HEK293T (cell line): ENCODE data around the gene WDR62.

Experiments used
- CTCF ChIA-PET: fragments of 350-600 bp; formaldehyde crosslinking; extraction: SDS; loops from one replicate; lab custom pipeline; 2021; ENCODE audit warnings: antibody characterized with exemption, inconsistent platforms; lab: Yijun Ruan, JAX
- POLR2A ChIA-PET: fragments of 350-600 bp; formaldehyde crosslinking; extraction: SDS; loops from one replicate; lab custom pipeline; 2020; ENCODE audit warnings: antibody characterized with exemption, inconsistent platforms; lab: Yijun Ruan, JAX
- DNase-seq: peaks from one replicate; pipeline ENCODE4 v3.0.0; 2012; ENCODE audit warnings: mixed read lengths; ENCODE audit errors: extremely low spot score
- ARNT ChIP-seq: fragments of 450-650 bp; IDR thresholded peaks from 2 replicates; pipeline ENCODE4 v1.6.1; 2017; ENCODE audit warnings: mild to moderate bottlenecking
- BHLHE40 ChIP-seq: fragments of 450-650 bp; IDR thresholded peaks from 2 replicates; pipeline ENCODE4 v1.6.1; 2016; ENCODE audit warnings: mild to moderate bottlenecking, moderate library complexity, borderline replicate concordance
- CTBP1 ChIP-seq: fragments of 450-650 bp; IDR thresholded peaks from 2 replicates; pipeline ENCODE4 v1.6.1; 2016; ENCODE audit warnings: borderline replicate concordance
- ELF4 ChIP-seq: fragments of 450-650 bp; IDR thresholded peaks from 2 replicates; pipeline ENCODE4 v1.6.1; 2017; ENCODE audit warnings: antibody characterized with exemption
- FOXA1 ChIP-seq: fragments of 450-650 bp; IDR thresholded peaks from 2 replicates; pipeline ENCODE4 v1.6.1; 2016; ENCODE audit warnings: mild to moderate bottlenecking
- FOXK2 ChIP-seq: fragments of 450-650 bp; IDR thresholded peaks from 2 replicates; pipeline ENCODE4 v1.6.1; 2016; ENCODE audit warnings: mild to moderate bottlenecking
- FOXM1 ChIP-seq: fragments of 450-650 bp; IDR thresholded peaks from 2 replicates; pipeline ENCODE4 v1.6.1; 2017; ENCODE audit warnings: mild to moderate bottlenecking, borderline replicate concordance
- HDGF ChIP-seq: fragments of 450-650 bp; IDR thresholded peaks from 2 replicates; pipeline ENCODE4 v1.6.1; 2017; ENCODE audit warnings: antibody characterized with exemption, borderline replicate concordance
- L3MBTL2 ChIP-seq: fragments of 450-650 bp; conservative IDR thresholded peaks from 2 replicates; pipeline ENCODE4 v1.6.1; 2016; ENCODE audit warnings: mild to moderate bottlenecking
- LEF1 ChIP-seq: fragments of 450-650 bp; IDR thresholded peaks from 2 replicates; pipeline ENCODE4 v1.6.1; 2017; ENCODE audit warnings: mild to moderate bottlenecking, borderline replicate concordance
- NFRKB ChIP-seq: fragments of 450-650 bp; IDR thresholded peaks from 2 replicates; pipeline ENCODE4 v1.6.1; 2016; ENCODE audit warnings: mild to moderate bottlenecking, moderate library complexity
- PKNOX1 ChIP-seq: fragments of 450-650 bp; IDR thresholded peaks from 2 replicates; pipeline ENCODE4 v1.6.1; 2016
- SP1 ChIP-seq: fragments of 450-650 bp; IDR thresholded peaks from 2 replicates; pipeline ENCODE4 v1.6.1; 2017
- SUZ12 ChIP-seq: fragments of 450-650 bp; IDR thresholded peaks from 2 replicates; pipeline ENCODE4 v1.6.1; 2016; ENCODE audit warnings: mild to moderate bottlenecking
- TARDBP ChIP-seq: fragments of 450-650 bp; IDR thresholded peaks from 2 replicates; pipeline ENCODE4 v1.6.1; 2016
- ZNF384 ChIP-seq: fragments of 450-650 bp; IDR thresholded peaks from 2 replicates; pipeline ENCODE4 v1.6.1; 2016

The WDR62 gene

DNA sequence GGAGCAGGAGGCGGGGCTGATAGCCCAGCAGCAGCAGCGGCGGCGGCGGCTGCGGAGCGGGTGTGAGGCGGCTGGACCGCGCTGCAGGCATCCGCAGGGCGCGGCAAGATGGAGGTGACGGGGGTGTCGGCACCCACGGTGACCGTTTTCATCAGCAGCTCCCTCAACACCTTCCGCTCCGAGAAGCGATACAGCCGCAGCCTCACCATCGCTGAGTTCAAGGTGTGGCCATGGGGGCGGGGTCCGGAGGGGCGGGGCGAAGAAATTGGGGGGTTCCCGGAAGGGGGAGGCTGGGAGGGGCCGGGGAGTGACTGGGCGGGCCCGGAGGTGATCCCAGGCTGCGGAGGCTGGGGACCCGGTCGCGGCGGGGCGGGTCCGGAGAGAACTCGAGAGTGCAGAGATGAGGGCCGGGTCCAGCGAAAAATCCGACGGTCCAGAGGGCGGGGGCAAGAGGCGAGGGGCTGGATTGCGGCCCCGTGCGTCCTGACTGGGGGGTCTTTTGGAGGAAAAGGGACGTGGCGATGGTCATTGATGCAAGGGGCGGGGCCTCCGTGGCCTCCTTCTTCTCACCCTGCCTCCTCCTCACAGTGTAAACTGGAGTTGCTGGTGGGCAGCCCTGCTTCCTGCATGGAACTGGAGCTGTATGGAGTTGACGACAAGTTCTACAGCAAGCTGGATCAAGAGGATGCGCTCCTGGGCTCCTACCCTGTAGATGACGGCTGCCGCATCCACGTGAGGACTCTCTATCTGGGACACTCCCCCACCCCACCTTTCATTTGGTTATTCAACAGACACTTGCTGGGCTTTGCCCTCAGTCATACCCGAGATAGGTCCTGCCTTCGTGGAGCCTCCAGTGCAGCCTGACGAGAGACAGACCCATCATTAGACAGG lies 61.0 kb downstream of the WDR62 start, which contains the start of gene TBCB:
Gene TBCB (plus strand): TSS at position 16 of the 891 bp plus-strand sequence. CDS start 93 bp downstream, at position 109.
- ChIA-PET POLR2A (interaction anchor here (0.7 to 2.5 kb wide), 27 partner anchors 9 to 367 kb away, joined by 3 to 39 read pairs (median 4); partner anchors contain the start of genes ALKBH6, CAPNS1, LIN37 and THAP8), CTCF (interaction anchor here (1.0 kb wide), 1 partner anchor 12 kb away, joined by 3 read pairs; no protein-coding TSS in a partner anchor)
- no peak for DNase-seq
- TF ChIP-seq CTBP1 (no peak), NFRKB (no peak), LEF1 (no peak), L3MBTL2 (no peak), ARNT (no peak), ELF4 (no peak)

- ChIA-PET CTCF (interaction anchor here (1.0 kb wide), 1 partner anchor 12 kb away, joined by 3 read pairs; no protein-coding TSS in a partner anchor), POLR2A (interaction anchor here (0.9 to 2.5 kb wide), 2 partner anchors 11 to 98 kb away, joined by 3 to 39 read pairs; partner anchors contain the start of genes ZNF146 and ZNF565)
- TF ChIP-seq HDGF = no peak
- TF ChIP-seq ZNF384 = no peak
- no peak for TF ChIP-seq LEF1
- no peak for DNase-seq
Measured at GRCh38 chr19:36116344-36116637, 61.6 kb downstream of the WDR62 start.

DNA sequence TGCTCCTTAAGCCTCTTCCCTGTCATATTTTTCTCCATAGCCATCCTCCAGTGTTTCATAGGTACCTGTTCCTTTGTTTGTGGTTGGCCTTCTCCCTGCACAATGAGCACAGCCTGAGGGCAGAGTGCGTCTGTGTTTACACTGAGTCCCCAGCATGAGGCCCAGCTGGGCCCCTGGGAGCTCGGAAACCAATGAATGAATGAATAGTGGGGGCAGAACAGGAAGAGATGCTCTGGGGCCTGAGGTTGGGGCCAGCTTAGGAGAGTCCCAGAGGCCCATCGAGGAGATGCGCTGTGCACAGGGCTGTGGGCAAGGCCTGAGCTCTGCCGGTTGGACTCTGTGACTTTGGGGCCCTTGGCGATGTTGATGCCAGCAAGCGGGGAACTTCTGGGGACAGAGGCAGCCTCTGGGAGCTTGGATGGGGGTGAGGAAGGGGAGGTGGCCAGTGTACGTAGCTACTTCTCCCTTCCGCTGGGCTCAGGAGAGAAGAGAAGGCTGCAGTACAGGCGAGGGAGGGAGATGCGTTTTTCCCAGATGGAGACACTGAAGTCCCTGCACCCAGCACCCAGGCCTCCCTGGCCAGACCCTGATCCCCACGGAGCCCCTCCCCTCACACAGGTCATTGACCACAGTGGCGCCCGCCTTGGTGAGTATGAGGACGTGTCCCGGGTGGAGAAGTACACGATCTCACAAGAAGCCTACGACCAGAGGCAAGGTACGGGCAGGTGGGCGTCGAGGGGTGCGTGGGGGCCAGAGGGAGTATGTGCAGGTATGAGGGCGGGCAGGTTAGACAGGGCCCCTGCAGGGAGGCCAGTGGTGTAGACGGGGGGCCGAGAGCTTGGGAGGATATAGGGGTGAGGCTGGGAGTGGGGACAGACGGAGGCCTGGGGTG lies 65.6 kb downstream of the WDR62 start:
- TF ChIP-seq FOXM1 = no peak
- TF ChIP-seq FOXA1 = no peak
- no peak for TF ChIP-seq TARDBP
- CTCF ChIA-PET = no interaction called here
- POLR2A ChIA-PET = interaction anchor here (0.9 kb wide), 1 partner anchor 8 kb away, joined by 3 read pairs; no protein-coding TSS in a partner anchor
- DNase-seq = no peak

DNA sequence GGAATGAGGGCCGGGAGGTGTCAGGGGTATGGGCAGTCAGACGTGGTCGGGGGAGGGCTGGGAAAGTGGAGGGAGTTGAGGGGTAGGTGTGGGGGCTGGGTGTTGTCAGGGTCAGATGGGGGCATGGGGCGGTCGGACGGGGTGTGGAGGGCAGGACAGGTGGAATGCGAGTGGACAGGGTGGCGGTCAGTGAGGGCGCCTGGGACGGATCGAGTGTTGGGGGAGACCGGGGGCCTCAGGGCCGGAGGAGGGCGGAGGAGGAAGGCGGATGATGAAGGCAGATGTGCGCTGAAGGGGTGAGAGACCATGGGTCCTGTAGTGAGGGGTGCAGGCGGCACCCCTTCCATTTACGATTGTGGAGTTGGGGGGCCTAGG lies 66.3 kb downstream of the WDR62 start:
- ChIA-PET POLR2A (no interaction called here), CTCF (no interaction called here)
- no peak for TF ChIP-seq NFRKB
- no peak for TF ChIP-seq SP1
- no peak for TF ChIP-seq ZNF384
- TF ChIP-seq HDGF = no peak
- TF ChIP-seq FOXM1 = no peak
- TF ChIP-seq FOXA1 = no peak
- no peak for TF ChIP-seq CTBP1
- TF ChIP-seq SUZ12 = no peak
- no peak for TF ChIP-seq PKNOX1
- no peak for TF ChIP-seq LEF1
- no peak for TF ChIP-seq L3MBTL2
- no peak for TF ChIP-seq ARNT
- no peak for TF ChIP-seq TARDBP
- no peak for TF ChIP-seq BHLHE40
- no peak for TF ChIP-seq FOXK2
- no peak for DNase-seq

GRCh38 chr19:36121486-36122124 lies 66.9 kb downstream of the WDR62 start:
- TF ChIP-seq TARDBP (no peak), PKNOX1 (no peak), BHLHE40 (no peak), LEF1 (no peak), ZNF384 (no peak), SP1 (no peak), FOXA1 (no peak), FOXK2 (no peak), HDGF (no peak), FOXM1 (no peak), NFRKB (no peak), ARNT (no peak), CTBP1 (no peak), SUZ12 (no peak)
- DNase-seq = no peak
- ChIA-PET CTCF (no interaction called here), POLR2A (no interaction called here)

DNA sequence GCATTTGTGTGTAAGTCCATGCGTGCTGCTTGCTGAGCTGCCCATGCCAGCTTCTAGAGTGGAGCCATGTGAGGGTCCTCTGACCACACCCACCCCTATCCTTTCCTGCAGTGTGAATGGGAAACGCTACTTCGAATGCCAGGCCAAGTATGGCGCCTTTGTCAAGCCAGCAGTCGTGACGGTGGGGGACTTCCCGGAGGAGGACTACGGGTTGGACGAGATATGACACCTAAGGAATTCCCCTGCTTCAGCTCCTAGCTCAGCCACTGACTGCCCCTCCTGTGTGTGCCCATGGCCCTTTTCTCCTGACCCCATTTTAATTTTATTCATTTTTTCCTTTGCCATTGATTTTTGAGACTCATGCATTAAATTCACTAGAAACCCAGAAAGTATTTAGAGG lies 70.9 kb downstream of the WDR62 start:
- no peak for DNase-seq
- ChIA-PET CTCF (no interaction called here), POLR2A (interaction anchor here (4.6 kb wide), 1 partner anchor 10 kb away, joined by 39 read pairs; the partner anchor contains the start of genes POLR2I and TBCB)
- TF ChIP-seq PKNOX1 (no peak), FOXM1 (no peak), SP1 (no peak), ZNF384 (no peak), HDGF (no peak)
